ENCODE results near the gene LDB3.

DNA sequence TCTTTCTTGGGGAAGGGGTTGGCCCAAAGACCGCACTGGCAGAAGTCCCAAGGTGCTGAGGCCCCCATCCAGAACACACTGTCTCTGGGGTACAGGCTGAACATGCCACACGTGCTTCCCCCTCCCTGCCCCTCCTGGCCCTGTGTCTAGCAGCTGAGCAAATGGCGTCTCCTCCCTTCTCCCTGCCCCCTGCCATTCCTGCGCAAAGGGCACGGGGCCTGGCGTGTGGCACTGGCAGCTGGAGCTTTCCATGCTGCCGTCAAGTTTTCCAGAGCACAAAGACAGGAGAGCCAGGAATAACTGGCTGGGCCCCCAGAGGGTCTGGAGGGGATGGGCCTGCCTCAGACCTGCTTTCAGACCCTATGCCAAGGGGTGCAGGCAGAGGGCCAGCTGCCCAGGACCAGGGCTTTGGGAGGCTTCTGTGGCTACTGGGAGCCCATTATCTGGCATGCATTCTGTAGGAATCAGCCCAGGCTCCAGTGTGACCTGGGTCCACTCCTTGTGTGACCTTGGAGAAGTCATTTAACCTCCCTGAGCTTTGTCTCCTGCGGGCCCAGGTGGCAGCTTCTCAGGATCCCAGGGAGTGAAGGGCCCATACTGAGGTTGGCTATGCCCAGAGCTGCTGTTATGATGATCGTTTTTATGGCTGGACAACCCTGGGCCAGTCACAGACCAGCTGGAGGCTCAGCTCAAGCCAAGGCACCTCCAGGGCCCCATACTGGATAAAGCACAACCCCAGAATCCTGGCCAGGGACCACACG lies 710 bp upstream of the LDB3 start:
- no peak for TF ChIP-seq EP300 (IDR thresholded peaks at IDR 0.05)
- TF ChIP-seq, protein P1, sequence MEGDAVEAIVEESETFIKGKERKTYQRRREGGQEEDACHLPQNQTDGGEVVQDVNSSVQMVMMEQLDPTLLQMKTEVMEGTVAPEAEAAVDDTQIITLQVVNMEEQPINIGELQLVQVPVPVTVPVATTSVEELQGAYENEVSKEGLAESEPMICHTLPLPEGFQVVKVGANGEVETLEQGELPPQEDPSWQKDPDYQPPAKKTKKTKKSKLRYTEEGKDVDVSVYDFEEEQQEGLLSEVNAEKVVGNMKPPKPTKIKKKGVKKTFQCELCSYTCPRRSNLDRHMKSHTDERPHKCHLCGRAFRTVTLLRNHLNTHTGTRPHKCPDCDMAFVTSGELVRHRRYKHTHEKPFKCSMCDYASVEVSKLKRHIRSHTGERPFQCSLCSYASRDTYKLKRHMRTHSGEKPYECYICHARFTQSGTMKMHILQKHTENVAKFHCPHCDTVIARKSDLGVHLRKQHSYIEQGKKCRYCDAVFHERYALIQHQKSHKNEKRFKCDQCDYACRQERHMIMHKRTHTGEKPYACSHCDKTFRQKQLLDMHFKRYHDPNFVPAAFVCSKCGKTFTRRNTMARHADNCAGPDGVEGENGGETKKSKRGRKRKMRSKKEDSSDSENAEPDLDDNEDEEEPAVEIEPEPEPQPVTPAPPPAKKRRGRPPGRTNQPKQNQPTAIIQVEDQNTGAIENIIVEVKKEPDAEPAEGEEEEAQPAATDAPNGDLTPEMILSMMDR (IDR thresholded peaks at IDR 0.05) = no peak

Measured in A549 (cell line).